SH-SY5Y (cell line): ENCODE measurements around the gene S100A4.

Source experiments
- GATA2 ChIP-seq: IDR thresholded peaks from 2 replicates; pipeline ENCODE4 v1.6.1; 2011; ENCODE audit warnings: mild to moderate bottlenecking, low read depth, low read length
- GATA3 ChIP-seq: IDR thresholded peaks from 2 replicates; pipeline ENCODE4 v1.6.1; 2011; ENCODE audit warnings: low read depth, mild to moderate bottlenecking, low read length, moderate library complexity

GRCh38 chr1:153545067-153546055 is at the start of gene S100A4:
- TF ChIP-seq GATA3 (no peak), GATA2 (peak; percentile 62)
